Mesothelial cell of epicardium (in vitro differentiated cells): ENCODE measurements around the gene AGA. TPM values are rescaled to one million over a fixed set of nuclear protein-coding genes. Genes with fewer than 3 reads are reported as not detected.

ENCODE experiments used
- DNase-seq, 2 experiments: peaks; one replicate each; pipeline ENCODE4 v3.0.0; 2021; ENCODE audit warnings: low spot score in 2 of 2; ENCODE audit not compliant: unreplicated experiment in 2 of 2
- H3K27ac Mint-ChIP-seq: 2 replicates; pipeline ENCODE4 v1.8.0; 2021; ENCODE audit warnings: mixed read lengths
- H3K27me3 Mint-ChIP-seq: 2 replicates; pipeline ENCODE4 v1.8.0; 2021; ENCODE audit warnings: low read depth, mixed read lengths
- H3K36me3 Mint-ChIP-seq: 2 replicates; pipeline ENCODE4 v1.8.0; 2021; ENCODE audit warnings: mixed read lengths
- H3K4me1 Mint-ChIP-seq: 2 replicates; pipeline ENCODE4 v1.8.0; 2021; ENCODE audit warnings: mixed read lengths
- H3K4me3 Mint-ChIP-seq: 2 replicates; pipeline ENCODE4 v1.8.0; 2021; ENCODE audit warnings: mild to moderate bottlenecking, moderate library complexity, mixed read lengths
- H3K9me3 Mint-ChIP-seq: 2 replicates; pipeline ENCODE4 v1.8.0; 2021; ENCODE audit warnings: mixed read lengths
- total RNA-seq: library from RNA; stranded (reverse); gene quantifications from 3 replicates; pipeline ENCODE4 v1.2.1, GENCODE V29; 2021
- TF ChIP-seq, protein P1 (sequence below): fragments of 200-600 bp; sonication (generic); IDR thresholded peaks from one replicate; pipeline ENCODE4 v1.5.0; 2021; ENCODE audit warnings: antibody characterized with exemption; ENCODE audit not compliant: unreplicated experiment

Gene AGA
- total RNA-seq, 1 donor from 2014 or later: 15.8 TPM

DNA sequence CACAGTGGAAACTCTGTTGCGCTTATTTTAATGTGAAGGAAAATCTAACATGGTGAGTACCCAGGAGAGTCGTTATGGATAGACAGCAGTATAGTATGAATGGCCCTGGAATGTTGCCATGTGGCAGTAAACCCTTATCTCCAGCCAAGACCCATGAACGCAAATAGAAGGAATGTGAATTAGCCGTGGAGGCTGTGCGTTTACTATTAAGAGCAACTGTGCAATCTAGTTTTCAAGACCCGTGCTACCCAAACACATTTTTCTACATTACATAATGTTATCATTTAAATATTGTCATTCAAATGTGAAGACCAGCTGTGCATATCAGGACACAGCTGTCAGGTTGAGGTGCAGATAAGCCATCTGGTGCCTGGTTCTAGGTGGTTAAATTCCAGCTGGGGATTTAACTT, 13.3 kb upstream of the AGA start:
- peak overlapping the region; percentile 41 for H3K27ac Mint-ChIP-seq
- no peak overlapping the region for H3K4me3 Mint-ChIP-seq
- H3K36me3 Mint-ChIP-seq: no peaks in the 10 kb centered on the region
- TF ChIP-seq, protein P1, sequence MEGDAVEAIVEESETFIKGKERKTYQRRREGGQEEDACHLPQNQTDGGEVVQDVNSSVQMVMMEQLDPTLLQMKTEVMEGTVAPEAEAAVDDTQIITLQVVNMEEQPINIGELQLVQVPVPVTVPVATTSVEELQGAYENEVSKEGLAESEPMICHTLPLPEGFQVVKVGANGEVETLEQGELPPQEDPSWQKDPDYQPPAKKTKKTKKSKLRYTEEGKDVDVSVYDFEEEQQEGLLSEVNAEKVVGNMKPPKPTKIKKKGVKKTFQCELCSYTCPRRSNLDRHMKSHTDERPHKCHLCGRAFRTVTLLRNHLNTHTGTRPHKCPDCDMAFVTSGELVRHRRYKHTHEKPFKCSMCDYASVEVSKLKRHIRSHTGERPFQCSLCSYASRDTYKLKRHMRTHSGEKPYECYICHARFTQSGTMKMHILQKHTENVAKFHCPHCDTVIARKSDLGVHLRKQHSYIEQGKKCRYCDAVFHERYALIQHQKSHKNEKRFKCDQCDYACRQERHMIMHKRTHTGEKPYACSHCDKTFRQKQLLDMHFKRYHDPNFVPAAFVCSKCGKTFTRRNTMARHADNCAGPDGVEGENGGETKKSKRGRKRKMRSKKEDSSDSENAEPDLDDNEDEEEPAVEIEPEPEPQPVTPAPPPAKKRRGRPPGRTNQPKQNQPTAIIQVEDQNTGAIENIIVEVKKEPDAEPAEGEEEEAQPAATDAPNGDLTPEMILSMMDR: no peak
- no peak for DNase-seq
- H3K27me3 Mint-ChIP-seq: no peaks in the 10 kb centered on the region
- H3K9me3 Mint-ChIP-seq: no peaks in the 10 kb centered on the region
- peaks cover 14% of the 10 kb centered on the region for H3K4me1 Mint-ChIP-seq

DNA sequence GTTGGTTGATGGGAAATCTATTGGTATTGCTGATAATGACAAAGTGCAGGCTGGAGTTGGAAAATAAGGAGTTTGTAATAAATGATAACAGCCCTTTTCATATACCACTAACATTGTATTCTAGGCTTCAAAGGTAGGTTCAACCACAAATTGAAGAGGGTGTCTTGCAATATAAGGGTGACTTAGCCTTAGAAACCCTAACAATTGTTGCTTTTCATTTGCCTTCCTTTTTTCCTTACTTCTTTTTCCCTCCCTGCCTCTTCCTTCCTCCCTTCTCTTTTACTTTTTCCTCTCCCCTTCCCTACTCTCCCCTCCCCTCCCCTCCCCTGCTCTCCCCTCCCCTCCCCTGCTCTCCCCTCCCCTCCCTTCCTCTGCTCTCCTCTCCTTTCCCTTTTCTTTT, 10.9 kb upstream of the AGA start:
- TF ChIP-seq, protein P1: no peak
- no peak overlapping the region for H3K27ac Mint-ChIP-seq
- DNase-seq: no peak
- H3K4me1 Mint-ChIP-seq: peaks cover 20% of the 10 kb centered on the region
- H3K27me3 Mint-ChIP-seq: no peaks in the 10 kb centered on the region
- no peaks in the 10 kb centered on the region for H3K9me3 Mint-ChIP-seq
- no peaks in the 10 kb centered on the region for H3K36me3 Mint-ChIP-seq
- H3K4me3 Mint-ChIP-seq: no peak overlapping the region

DNA sequence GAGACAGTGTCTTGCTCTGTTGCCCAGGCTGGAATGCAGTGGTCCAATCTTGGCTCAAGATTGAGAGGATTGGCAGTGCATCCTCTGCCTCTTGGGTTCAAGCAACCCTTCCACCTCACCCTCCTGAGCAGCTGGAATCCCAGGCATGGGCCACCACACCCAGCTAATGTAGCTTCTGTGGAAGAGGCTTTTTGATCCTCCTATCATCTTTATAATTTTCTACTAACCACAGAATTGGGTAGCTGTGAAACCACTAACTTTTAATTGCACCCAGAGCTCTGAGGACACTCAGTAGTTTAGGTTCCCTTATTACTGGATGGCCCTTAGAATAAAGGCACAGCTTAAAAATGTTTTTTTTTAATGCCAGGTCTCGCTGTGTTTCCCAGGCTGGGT, 8.9 kb upstream of the AGA start:
- Mint-ChIP-seq H3K27me3 (no peaks in the 10 kb centered on the region), H3K36me3 (no peaks in the 10 kb centered on the region), H3K4me3 (no peak overlapping the region), H3K9me3 (no peaks in the 10 kb centered on the region), H3K4me1 (peaks cover 28% of the 10 kb centered on the region), H3K27ac (no peak overlapping the region)
- TF ChIP-seq, protein P1: no peak
- no peak for DNase-seq

DNA sequence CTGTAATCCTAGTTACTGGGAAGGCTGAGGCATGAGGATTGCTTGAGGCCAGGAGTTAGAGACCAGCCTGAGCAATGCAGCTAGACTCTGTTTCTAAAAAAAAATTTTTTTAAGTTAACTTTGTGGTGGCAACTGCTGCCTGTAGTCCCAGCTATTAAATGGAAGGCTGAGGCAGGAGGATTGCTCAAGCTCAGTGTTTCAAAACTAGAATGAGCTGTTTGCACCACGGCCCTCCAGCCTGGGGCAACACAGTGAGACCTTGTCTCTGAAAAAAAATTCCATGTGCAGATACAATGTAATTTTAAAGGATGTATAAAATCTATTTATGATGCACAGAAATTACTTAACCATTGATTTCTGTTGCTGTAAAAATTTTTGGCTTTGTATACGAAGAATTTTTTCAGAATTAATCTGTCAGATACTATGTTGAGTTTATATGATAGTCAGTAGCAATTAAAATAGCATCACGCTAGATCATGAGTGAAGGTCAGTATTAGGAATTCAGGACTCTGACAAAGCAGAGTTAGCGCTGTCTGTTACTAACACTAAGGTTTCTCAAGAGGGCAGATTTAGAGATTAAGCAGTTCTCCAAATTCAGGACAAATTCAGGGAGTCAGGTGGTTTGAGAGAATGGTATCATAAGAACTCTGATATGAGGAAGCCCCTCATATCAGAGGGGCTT, 8.3 kb upstream of the AGA start:
- Mint-ChIP-seq H3K4me3 (no peak overlapping the region), H3K36me3 (no peaks in the 10 kb centered on the region), H3K27me3 (no peaks in the 10 kb centered on the region), H3K4me1 (peaks cover 26% of the 10 kb centered on the region), H3K27ac (no peak overlapping the region), H3K9me3 (no peaks in the 10 kb centered on the region)
- no peak for DNase-seq
- TF ChIP-seq, protein P1: no peak

DNA sequence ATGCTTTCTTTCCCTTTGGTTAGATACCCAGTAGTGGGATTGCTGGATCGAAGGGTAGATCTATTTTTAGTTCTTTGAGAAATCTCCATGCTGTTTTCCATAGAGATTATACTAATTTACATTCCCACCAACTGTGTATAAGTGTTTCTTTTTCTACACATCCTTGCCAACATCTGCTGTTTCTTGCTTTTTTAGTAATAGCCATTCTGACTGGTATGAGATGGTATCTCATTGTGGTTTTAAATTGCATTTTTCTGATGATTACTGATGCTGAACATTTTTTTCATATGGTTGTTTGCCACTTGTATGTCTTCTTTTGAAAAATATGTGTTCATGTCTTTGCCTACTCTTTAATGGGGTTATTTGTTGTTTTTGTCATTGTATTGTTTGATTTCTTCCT, 6.6 kb upstream of the AGA start:
- no peaks in the 10 kb centered on the region for H3K27me3 Mint-ChIP-seq
- no peaks in the 10 kb centered on the region for H3K36me3 Mint-ChIP-seq
- no peaks in the 10 kb centered on the region for H3K9me3 Mint-ChIP-seq
- DNase-seq: no peak
- H3K4me3 Mint-ChIP-seq: no peak overlapping the region
- TF ChIP-seq, protein P1: no peak
- no peak overlapping the region for H3K27ac Mint-ChIP-seq
- peaks cover 21% of the 10 kb centered on the region for H3K4me1 Mint-ChIP-seq
